HEK293 (cell line): ENCODE data around the gene TRPM6.

ENCODE experiments used
- CTCF ChIA-PET: fragments of 350-600 bp; formaldehyde crosslinking; extraction: SDS; loops from one replicate; lab custom pipeline; 2021; ENCODE audit warnings: antibody characterized with exemption; lab: Yijun Ruan, JAX
- POLR2A ChIA-PET: fragments of 300-600 bp; formaldehyde crosslinking; extraction: SDS; loops from one replicate; lab custom pipeline; 2020; ENCODE audit warnings: antibody characterized with exemption, inconsistent platforms; lab: Yijun Ruan, JAX
- H3K27ac ChIP-seq: fragments of 200-500 bp; sonication (Bioruptor generic); 2 replicates; pipeline ENCODE4 v1.5.1; 2014; ENCODE audit warnings: low read depth, low read length, control low read depth, inconsistent platforms; ENCODE audit errors: extremely low read depth
- H3K36me3 ChIP-seq, 2 experiments: fragments of 200-500 bp in 1 of 2; sonication (Bioruptor generic) in 1 of 2; 1 replicate in 1 of 2; 2 replicates in 1 of 2; pipeline ENCODE4 v1.5.1; 2014 to 2017; ENCODE audit warnings: inconsistent platforms in 2 of 2, low read length in 2 of 2; ENCODE audit not compliant: control insufficient read depth in 2 of 2, insufficient read depth in 1 of 2
- H3K4me1 ChIP-seq: fragments of 200-500 bp; sonication (Bioruptor generic); 2 replicates; pipeline ENCODE4 v1.5.1; 2014; ENCODE audit warnings: mild to moderate bottlenecking, low read length, inconsistent platforms; ENCODE audit not compliant: control insufficient read depth, insufficient read depth
- H3K4me3 ChIP-seq: 2 replicates; pipeline ENCODE4 v1.5.1; 2011; ENCODE audit warnings: low read depth, mild to moderate bottlenecking, control low read depth, low read length, moderate library complexity
- H3K9me3 ChIP-seq: fragments of 200-500 bp; sonication (Bioruptor generic); 2 replicates; pipeline ENCODE4 v1.5.1; 2014; ENCODE audit warnings: low read depth, low read length, inconsistent platforms; ENCODE audit not compliant: control insufficient read depth, insufficient read depth
- HIC1 ChIP-seq: fragments of 450-650 bp; formaldehyde crosslinking; IDR thresholded peaks from 2 replicates; pipeline ENCODE4 v1.5.1; 2016; ENCODE audit warnings: missing biosample characterization, missing genetic modification characterization
- HOXD13 ChIP-seq: sonication (generic); formaldehyde crosslinking; IDR thresholded peaks from 2 replicates; pipeline ENCODE4 v1.8.0; 2022; ENCODE audit warnings: missing genetic modification reagents, borderline replicate concordance
- PRDM10 ChIP-seq: fragments of 450-650 bp; formaldehyde crosslinking; IDR thresholded peaks from 2 replicates; pipeline ENCODE4 v1.5.1; 2016; ENCODE audit warnings: missing biosample characterization, missing genetic modification characterization
- PRDM2 ChIP-seq: fragments of 450-650 bp; formaldehyde crosslinking; IDR thresholded peaks from 2 replicates; pipeline ENCODE4 v1.5.1; 2016; ENCODE audit warnings: missing biosample characterization, missing genetic modification characterization, borderline replicate concordance
- RBAK ChIP-seq: fragments of 450-650 bp; formaldehyde crosslinking; IDR thresholded peaks from 2 replicates; pipeline ENCODE4 v1.5.1; 2016; ENCODE audit warnings: missing biosample characterization, missing genetic modification characterization
- WT1 ChIP-seq: fragments of 450-650 bp; formaldehyde crosslinking; IDR thresholded peaks from 2 replicates; pipeline ENCODE4 v1.5.1; 2016; ENCODE audit warnings: missing biosample characterization, missing genetic modification characterization
- YY2 ChIP-seq: fragments of 450-650 bp; formaldehyde crosslinking; IDR thresholded peaks from 2 replicates; pipeline ENCODE4 v1.5.1; 2016; ENCODE audit warnings: missing biosample characterization, missing genetic modification characterization
- ZIC2 ChIP-seq: fragments of 450-650 bp; formaldehyde crosslinking; IDR thresholded peaks from 2 replicates; pipeline ENCODE4 v1.5.1; 2016; ENCODE audit warnings: missing biosample characterization, missing genetic modification characterization
- ZNF132 ChIP-seq: fragments of 450-650 bp; formaldehyde crosslinking; IDR thresholded peaks from 2 replicates; pipeline ENCODE4 v1.5.1; 2017; ENCODE audit warnings: missing biosample characterization, missing genetic modification characterization, borderline replicate concordance
- ZNF174 ChIP-seq: fragments of 450-650 bp; formaldehyde crosslinking; IDR thresholded peaks from 2 replicates; pipeline ENCODE4 v1.5.0; 2017; ENCODE audit warnings: missing biosample characterization, mild to moderate bottlenecking, missing genetic modification characterization
- ZNF175 ChIP-seq: fragments of 450-650 bp; formaldehyde crosslinking; IDR thresholded peaks from 2 replicates; pipeline ENCODE4 v1.5.1; 2016; ENCODE audit warnings: missing biosample characterization, missing genetic modification characterization
- ZNF202 ChIP-seq: fragments of 450-650 bp; formaldehyde crosslinking; IDR thresholded peaks from 2 replicates; pipeline ENCODE4 v1.5.1; 2016; ENCODE audit warnings: missing biosample characterization, missing genetic modification characterization, borderline replicate concordance
- ZNF311 ChIP-seq: fragments of 450-650 bp; formaldehyde crosslinking; IDR thresholded peaks from 2 replicates; pipeline ENCODE4 v1.5.1; 2017; ENCODE audit warnings: missing biosample characterization, missing genetic modification characterization, borderline replicate concordance
- ZNF571 ChIP-seq: fragments of 450-650 bp; formaldehyde crosslinking; IDR thresholded peaks from 2 replicates; pipeline ENCODE4 v1.5.0; 2017; ENCODE audit warnings: missing biosample characterization, missing genetic modification characterization
- ZNF639 ChIP-seq: fragments of 450-650 bp; formaldehyde crosslinking; IDR thresholded peaks from 2 replicates; pipeline ENCODE4 v1.5.1; 2016; ENCODE audit warnings: missing biosample characterization, missing genetic modification characterization
- ZNF701 ChIP-seq: fragments of 450-650 bp; formaldehyde crosslinking; IDR thresholded peaks from 2 replicates; pipeline ENCODE4 v1.5.1; 2016; ENCODE audit warnings: missing biosample characterization, missing genetic modification characterization
- ZNF704 ChIP-seq: fragments of 450-650 bp; formaldehyde crosslinking; IDR thresholded peaks from 2 replicates; pipeline ENCODE4 v1.5.1; 2016; ENCODE audit warnings: missing biosample characterization, missing genetic modification characterization
- ZNF707 ChIP-seq: fragments of 450-650 bp; formaldehyde crosslinking; IDR thresholded peaks from 2 replicates; pipeline ENCODE4 v1.5.1; 2016; ENCODE audit warnings: missing biosample characterization, missing genetic modification characterization
- ZNF791 ChIP-seq: fragments of 450-650 bp; formaldehyde crosslinking; IDR thresholded peaks from 2 replicates; pipeline ENCODE4 v1.5.1; 2016; ENCODE audit warnings: missing biosample characterization, missing genetic modification characterization
- ZSCAN30 ChIP-seq: fragments of 450-650 bp; IDR thresholded peaks from 2 replicates; pipeline ENCODE4 v1.5.1; 2018; ENCODE audit warnings: missing biosample characterization, mild to moderate bottlenecking, missing genetic modification characterization, moderate library complexity

The TRPM6 gene

GRCh38 chr9:74728176-74728575 lies 159.5 kb downstream of the TRPM6 start:
- CTCF ChIA-PET = no interaction called here
- POLR2A ChIA-PET = no interaction called here
- no peaks in the 10 kb centered on the region for H3K36me3 ChIP-seq
- H3K9me3 ChIP-seq = no peaks in the 10 kb centered on the region
- no peak overlapping the region for H3K4me3 ChIP-seq
- H3K4me1 ChIP-seq = no peaks in the 10 kb centered on the region
- TF ChIP-seq PRDM2 (no peak), PRDM10 (tag by site-specific recombination) (no peak), ZNF791 (tag by site-specific recombination) (no peak), ZNF311 (tag by site-specific recombination) (no peak), ZNF132 (tag by site-specific recombination) (no peak), WT1 (tag by site-specific recombination) (no peak), ZNF707 (no peak), ZSCAN30 (tag by site-specific recombination) (no peak), ZNF175 (tag by site-specific recombination) (no peak), HOXD13 (CRISPR knock-in tag) (no peak), ZNF639 (no peak), ZNF571 (tag by site-specific recombination) (no peak), YY2 (tag by site-specific recombination) (no peak), ZIC2 (tag by site-specific recombination) (no peak), RBAK (tag by site-specific recombination) (no peak)
- TF ChIP-seq, all 188 proteins: peak for 0
- no peak overlapping the region for H3K27ac ChIP-seq

GRCh38 chr9:74726581-74726980 lies 161.1 kb downstream of the TRPM6 start:
- Histone ChIP-seq H3K36me3 (no peaks in the 10 kb centered on the region), H3K4me3 (no peak overlapping the region), H3K4me1 (no peaks in the 10 kb centered on the region), H3K9me3 (no peaks in the 10 kb centered on the region), H3K27ac (no peak overlapping the region)
- CTCF ChIA-PET = interaction anchor here (0.6 to 1.0 kb wide), 2 partner anchors 14 to 1527 kb away, joined by 4 to 7 read pairs; no protein-coding TSS in a partner anchor
- POLR2A ChIA-PET = no interaction called here
- TF ChIP-seq RBAK (tag by site-specific recombination) (no peak), HIC1 (no peak), ZNF701 (no peak), ZNF202 (tag by site-specific recombination) (no peak), ZNF704 (tag by site-specific recombination) (no peak), ZNF174 (tag by site-specific recombination) (no peak)
